H9 (cell line): ENCODE data around the gene CXCR2. TPM values are rescaled to one million over a fixed set of nuclear protein-coding genes. Genes with fewer than 3 reads are reported as not detected.

Experiments used
- DNase-seq: peaks from one replicate; pipeline ENCODE4 v3.0.0-alpha.2; 2017
- H2AFZ ChIP-seq: one replicate; pipeline ENCODE4 v1.6.1; 2013; ENCODE audit warnings: mild to moderate bottlenecking, low read length, control low read depth, moderate library complexity
- H2AK5ac ChIP-seq: 2 replicates; pipeline ENCODE4 v1.6.1; 2013; ENCODE audit warnings: low read length, control low read depth, mixed read lengths; ENCODE audit not compliant: insufficient read length
- H2BK120ac ChIP-seq: one replicate; pipeline ENCODE4 v1.6.1; 2013; ENCODE audit warnings: low read depth, mild to moderate bottlenecking, low read length, control low read depth, inconsistent platforms; ENCODE audit not compliant: poor library complexity, severe bottlenecking
- H2BK12ac ChIP-seq: 2 replicates; pipeline ENCODE4 v1.6.1; 2013; ENCODE audit warnings: low read length, control low read depth, mixed read lengths, low read depth; ENCODE audit not compliant: insufficient read length
- H2BK15ac ChIP-seq: 2 replicates; pipeline ENCODE4 v1.6.1; 2013; ENCODE audit warnings: low read depth, low read length, control low read depth
- H2BK20ac ChIP-seq: one replicate; pipeline ENCODE4 v1.6.1; 2013; ENCODE audit warnings: low read depth, mild to moderate bottlenecking, low read length, control low read depth, inconsistent platforms; ENCODE audit not compliant: poor library complexity, severe bottlenecking
- H2BK5ac ChIP-seq: 2 replicates; pipeline ENCODE4 v1.6.1; 2013; ENCODE audit warnings: low read length, control low read depth, mixed read lengths; ENCODE audit not compliant: insufficient read length
- H3K14ac ChIP-seq: 2 replicates; pipeline ENCODE4 v1.6.1; 2013; ENCODE audit warnings: low read length, control low read depth; ENCODE audit not compliant: insufficient read depth
- H3K18ac ChIP-seq: 2 replicates; pipeline ENCODE4 v1.6.1; 2013; ENCODE audit warnings: low read depth, mild to moderate bottlenecking, mixed read lengths, low read length, control low read depth; ENCODE audit not compliant: insufficient read length
- H3K23ac ChIP-seq: 2 replicates; pipeline ENCODE4 v1.6.1; 2013; ENCODE audit warnings: low read length, control low read depth, mixed read lengths, low read depth; ENCODE audit not compliant: insufficient read length
- H3K23me2 ChIP-seq: 2 replicates; pipeline ENCODE4 v1.6.1; 2013; ENCODE audit warnings: low read depth, mild to moderate bottlenecking, mixed read lengths, low read length, control low read depth; ENCODE audit not compliant: insufficient read length, poor library complexity, severe bottlenecking
- H3K27ac ChIP-seq: 2 replicates; pipeline ENCODE4 v1.5.1; 2013; ENCODE audit warnings: low read length, control low read depth, mixed read lengths, low read depth; ENCODE audit not compliant: insufficient read length
- H3K27me3 ChIP-seq: 2 replicates; pipeline ENCODE4 v1.6.1; 2013; ENCODE audit warnings: low read length, control low read depth, inconsistent platforms; ENCODE audit not compliant: insufficient read depth
- H3K4ac ChIP-seq: 2 replicates; pipeline ENCODE4 v1.6.1; 2013; ENCODE audit warnings: low read depth, mild to moderate bottlenecking, control low read depth, inconsistent platforms, low read length, moderate library complexity
- H3K4me1 ChIP-seq: 2 replicates; pipeline ENCODE4 v1.6.1; 2013; ENCODE audit warnings: low read length, control low read depth, inconsistent platforms; ENCODE audit not compliant: insufficient read depth
- H3K4me2 ChIP-seq: 2 replicates; pipeline ENCODE4 v1.6.1; 2013; ENCODE audit warnings: low read length, control low read depth, mixed read lengths; ENCODE audit not compliant: insufficient read length, insufficient read depth
- H3K56ac ChIP-seq: 2 replicates; pipeline ENCODE4 v1.6.1; 2013; ENCODE audit warnings: low read depth, mild to moderate bottlenecking, mixed read lengths, low read length, control low read depth; ENCODE audit not compliant: insufficient read length
- H3K79me1 ChIP-seq: 2 replicates; pipeline ENCODE4 v1.6.1; 2013; ENCODE audit warnings: low read depth, mild to moderate bottlenecking, moderate library complexity, low read length, control low read depth, inconsistent platforms; ENCODE audit not compliant: insufficient read depth, poor library complexity, severe bottlenecking
- H3K79me2 ChIP-seq: 2 replicates; pipeline ENCODE4 v1.6.1; 2013; ENCODE audit warnings: low read length, control low read depth, inconsistent platforms; ENCODE audit not compliant: insufficient read depth
- H3K9ac ChIP-seq: 2 replicates; pipeline ENCODE4 v1.6.1; 2013; ENCODE audit warnings: low read length, control low read depth, mixed read lengths; ENCODE audit not compliant: insufficient read length; ENCODE audit errors: extremely low read depth
- H3K9me3 ChIP-seq: one replicate; pipeline ENCODE4 v1.6.1; 2013; ENCODE audit warnings: low read depth, low read length, inconsistent platforms; ENCODE audit not compliant: control insufficient read depth
- H3T11ph ChIP-seq: one replicate; pipeline ENCODE4 v1.6.1; 2013; ENCODE audit warnings: mild to moderate bottlenecking, low read length, control low read depth, inconsistent platforms
- H4K20me1 ChIP-seq: one replicate; pipeline ENCODE4 v1.6.1; 2013; ENCODE audit not compliant: control insufficient read depth, insufficient read length, insufficient read depth
- H4K5ac ChIP-seq: 2 replicates; pipeline ENCODE4 v1.6.1; 2013; ENCODE audit warnings: low read depth, mild to moderate bottlenecking, mixed read lengths, low read length, control low read depth; ENCODE audit not compliant: insufficient read length
- H4K8ac ChIP-seq: replicated peaks from 2 replicates; pipeline ENCODE4 v1.6.1; 2013; ENCODE audit warnings: low read length, control low read depth, mixed read lengths, low read depth; ENCODE audit not compliant: insufficient read length
- H4K91ac ChIP-seq: 2 replicates; pipeline ENCODE4 v1.6.1; 2013; ENCODE audit warnings: low read depth, mild to moderate bottlenecking, moderate library complexity, mixed read lengths, low read length, control low read depth; ENCODE audit not compliant: insufficient read length
- H3K27ac Mint-ChIP-seq, 3 experiments: 2 replicates in 2 of 3; 3 replicates in 1 of 3; pipeline ENCODE4 v1.8.0; 2020 to 2021; ENCODE audit warnings: mixed read lengths in 3 of 3, mild to moderate bottlenecking in 1 of 3, moderate library complexity in 1 of 3
- H3K27me3 Mint-ChIP-seq: 2 replicates; pipeline ENCODE4 v1.8.0; 2021; ENCODE audit warnings: low read depth, mild to moderate bottlenecking, moderate library complexity, mixed read lengths
- H3K36me3 Mint-ChIP-seq, 3 experiments: 2 replicates in 2 of 3; 3 replicates in 1 of 3; pipeline ENCODE4 v1.8.0; 2020 to 2021; ENCODE audit warnings: low read depth in 3 of 3, mixed read lengths in 3 of 3; ENCODE audit not compliant: insufficient read depth in 1 of 3
- H3K4me1 Mint-ChIP-seq, 2 experiments: 2 replicates each; pipeline ENCODE4 v1.8.0; 2020; ENCODE audit warnings: mixed read lengths in 2 of 2
- H3K4me3 Mint-ChIP-seq, 2 experiments: 2 replicates in 1 of 2; 3 replicates in 1 of 2; pipeline ENCODE4 v1.8.0; 2020 to 2021; ENCODE audit warnings: mild to moderate bottlenecking in 2 of 2, mixed read lengths in 2 of 2, moderate library complexity in 1 of 2
- H3K9me3 Mint-ChIP-seq, 2 experiments: 2 replicates in 1 of 2; 3 replicates in 1 of 2; pipeline ENCODE4 v1.8.0; 2020; ENCODE audit warnings: mild to moderate bottlenecking in 2 of 2, mixed read lengths in 2 of 2, moderate library complexity in 1 of 2
- WGBS: extraction: QIAGEN DNeasy Blood & Tissue Kit; methylation state at CpG from one replicate; pipeline ENCODE4 v1.1.7; 2013; ENCODE audit warnings: missing lambda C conversion rate, low lambda C conversion rate, mixed read lengths; ENCODE audit not compliant: insufficient read length; ENCODE audit errors: extremely low coverage; 5-methylcytosine and 5-hydroxymethylcytosine counted together
- total RNA-seq: library from RNA; stranded (reverse); gene quantifications from 2 replicates; pipeline ENCODE4 v1.2.1, GENCODE V29; 2021
- TF ChIP-seq, protein P1 (sequence below): fragments of 200-600 bp; sonication (generic); conservative IDR thresholded peaks from 3 replicates; pipeline ENCODE4 v1.8.0; 2021; ENCODE audit warnings: antibody characterized with exemption, mild to moderate bottlenecking

The CXCR2 gene
- total RNA-seq, 1 experiment from 2014 or later: 0.59 TPM

DNA sequence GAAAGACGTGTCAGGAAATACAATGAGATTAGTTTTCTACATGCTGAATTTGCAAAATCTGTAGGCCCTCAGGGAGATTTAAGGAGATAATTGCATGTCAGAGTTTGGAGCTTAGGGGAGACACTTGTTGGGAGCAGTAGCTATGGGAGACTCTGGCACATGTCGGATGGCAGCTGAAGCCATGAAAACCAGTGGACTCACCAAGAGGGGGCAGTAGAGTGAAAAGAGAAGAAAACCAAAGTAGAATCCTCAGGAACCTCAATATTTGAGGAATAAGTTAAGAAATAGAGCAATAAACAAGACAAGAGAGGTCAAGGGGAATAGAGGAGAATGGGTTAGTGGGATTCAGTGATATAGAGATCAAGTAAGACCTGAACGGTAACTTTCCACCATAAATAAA, 31.9 kb upstream of the CXCR2 start:
- no peaks in the 10 kb centered on the region for H3K23me2 ChIP-seq
- H3K79me2 ChIP-seq: no peaks in the 10 kb centered on the region
- H3K4me1 Mint-ChIP-seq: no peaks in the 10 kb centered on the region
- no peak overlapping the region for H2BK5ac ChIP-seq
- H3K27ac ChIP-seq: no peak overlapping the region
- TF ChIP-seq, protein P1, sequence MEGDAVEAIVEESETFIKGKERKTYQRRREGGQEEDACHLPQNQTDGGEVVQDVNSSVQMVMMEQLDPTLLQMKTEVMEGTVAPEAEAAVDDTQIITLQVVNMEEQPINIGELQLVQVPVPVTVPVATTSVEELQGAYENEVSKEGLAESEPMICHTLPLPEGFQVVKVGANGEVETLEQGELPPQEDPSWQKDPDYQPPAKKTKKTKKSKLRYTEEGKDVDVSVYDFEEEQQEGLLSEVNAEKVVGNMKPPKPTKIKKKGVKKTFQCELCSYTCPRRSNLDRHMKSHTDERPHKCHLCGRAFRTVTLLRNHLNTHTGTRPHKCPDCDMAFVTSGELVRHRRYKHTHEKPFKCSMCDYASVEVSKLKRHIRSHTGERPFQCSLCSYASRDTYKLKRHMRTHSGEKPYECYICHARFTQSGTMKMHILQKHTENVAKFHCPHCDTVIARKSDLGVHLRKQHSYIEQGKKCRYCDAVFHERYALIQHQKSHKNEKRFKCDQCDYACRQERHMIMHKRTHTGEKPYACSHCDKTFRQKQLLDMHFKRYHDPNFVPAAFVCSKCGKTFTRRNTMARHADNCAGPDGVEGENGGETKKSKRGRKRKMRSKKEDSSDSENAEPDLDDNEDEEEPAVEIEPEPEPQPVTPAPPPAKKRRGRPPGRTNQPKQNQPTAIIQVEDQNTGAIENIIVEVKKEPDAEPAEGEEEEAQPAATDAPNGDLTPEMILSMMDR: peak; percentile 53
- H2AK5ac ChIP-seq: no peak overlapping the region
- no peak overlapping the region for H2BK12ac ChIP-seq
- H4K91ac ChIP-seq: no peak overlapping the region
- no peaks in the 10 kb centered on the region; a peak in 1 of 7 replicates for H3K36me3 Mint-ChIP-seq
- H3K4me3 Mint-ChIP-seq: no peak overlapping the region
- H3K9me3 Mint-ChIP-seq: peaks cover 2% of the 10 kb centered on the region in 2 experiments; a peak in 2 of 5 replicates
- no peak overlapping the region for H3K14ac ChIP-seq
- no peak for DNase-seq
- H3K56ac ChIP-seq: no peak overlapping the region
- no peak overlapping the region for H3K23ac ChIP-seq
- H3T11ph ChIP-seq: no peak overlapping the region
- no peak overlapping the region for H4K8ac ChIP-seq
- H3K27ac Mint-ChIP-seq: no peak overlapping the region
- H2AFZ ChIP-seq: no peak overlapping the region
- H3K9me3 ChIP-seq: no peaks in the 10 kb centered on the region
- no peak overlapping the region for H2BK15ac ChIP-seq
- H3K9ac ChIP-seq: no peak overlapping the region
- no peaks in the 10 kb centered on the region for H3K4me1 ChIP-seq
- no peak overlapping the region for H3K4ac ChIP-seq
- H3K27me3 ChIP-seq: no peaks in the 10 kb centered on the region
- peaks cover 36% of the 10 kb centered on the region for H3K27me3 Mint-ChIP-seq
- no peak overlapping the region for H3K18ac ChIP-seq
- H2BK120ac ChIP-seq: no peak overlapping the region
- no peaks in the 10 kb centered on the region for H4K20me1 ChIP-seq
- no CpG with 5 or more reads among the region's 3 CpGs for WGBS
- H3K79me1 ChIP-seq: no peaks in the 10 kb centered on the region
- H2BK20ac ChIP-seq: no peak overlapping the region
- H4K5ac ChIP-seq: no peak overlapping the region
- H3K4me2 ChIP-seq: no peak overlapping the region
